ENCODE measurements around the gene LAMA2. TPM values are rescaled to one million over a fixed set of nuclear protein-coding genes. Genes with fewer than 3 reads are reported as not detected.

The LAMA2 gene
- total and polyA plus RNA-seq, 2 donors from 2014 or later: 2.2 to 20.8 TPM

DNA sequence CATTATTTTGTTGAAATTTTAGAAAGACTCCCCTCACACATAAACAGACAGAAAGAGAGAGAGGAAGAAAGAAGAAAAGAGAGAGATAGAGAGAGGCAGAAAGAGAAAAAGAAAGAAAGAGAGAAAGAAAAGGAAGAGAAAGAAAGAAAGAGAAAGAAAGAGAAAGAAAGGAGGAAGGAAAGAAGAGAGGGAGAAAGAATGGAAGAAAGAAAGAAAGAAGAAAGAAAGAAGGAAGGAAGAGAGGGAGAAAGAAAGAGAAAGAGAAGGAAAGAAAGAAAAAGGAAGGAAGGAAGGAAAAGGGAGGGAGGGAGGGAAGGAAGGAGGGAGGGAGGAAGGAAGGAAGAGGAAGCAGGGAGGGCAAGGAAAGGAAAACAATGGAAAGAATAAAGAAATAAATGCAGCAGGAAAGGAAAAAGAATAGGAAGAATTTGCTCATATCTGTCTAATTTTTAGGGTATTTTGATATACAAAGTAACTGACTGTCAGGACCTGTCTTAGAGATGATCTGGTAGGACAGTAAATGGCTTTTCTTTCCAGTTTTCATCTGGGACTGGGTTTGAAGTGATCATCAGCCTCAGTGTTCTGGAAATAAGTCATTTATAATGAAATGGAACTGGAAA lies 325.6 kb downstream of the LAMA2 start:
- Histone ChIP-seq H3K4me1 (ENCODE audit: control insufficient read depth in 2 of 3, insufficient read depth in 2 of 3, low read depth in 1 of 3, low read length in 3 of 3) (no peaks in the 10 kb centered on the region), H3K4me3 (ENCODE audit: low read length in 3 of 3) (no peak overlapping the region), H3K36me3 (ENCODE audit: control insufficient read depth in 2 of 3, insufficient read depth in 3 of 3, low read length in 3 of 3) (no peaks in the 10 kb centered on the region), H3K9ac (ENCODE audit: low read length in 3 of 3) (no peak overlapping the region), H3K27ac (ENCODE audit: low read depth in 2 of 2, low read length in 2 of 2) (no peak overlapping the region), H3K27me3 (ENCODE audit: control insufficient read depth, insufficient read depth, low read length) (no peaks in the 10 kb centered on the region), H3K9me3 (ENCODE audit: control insufficient read depth in 2 of 3, insufficient read depth in 1 of 3, low read length in 3 of 3) (no peaks in the 10 kb centered on the region)
- TF ChIP-seq, protein P1, sequence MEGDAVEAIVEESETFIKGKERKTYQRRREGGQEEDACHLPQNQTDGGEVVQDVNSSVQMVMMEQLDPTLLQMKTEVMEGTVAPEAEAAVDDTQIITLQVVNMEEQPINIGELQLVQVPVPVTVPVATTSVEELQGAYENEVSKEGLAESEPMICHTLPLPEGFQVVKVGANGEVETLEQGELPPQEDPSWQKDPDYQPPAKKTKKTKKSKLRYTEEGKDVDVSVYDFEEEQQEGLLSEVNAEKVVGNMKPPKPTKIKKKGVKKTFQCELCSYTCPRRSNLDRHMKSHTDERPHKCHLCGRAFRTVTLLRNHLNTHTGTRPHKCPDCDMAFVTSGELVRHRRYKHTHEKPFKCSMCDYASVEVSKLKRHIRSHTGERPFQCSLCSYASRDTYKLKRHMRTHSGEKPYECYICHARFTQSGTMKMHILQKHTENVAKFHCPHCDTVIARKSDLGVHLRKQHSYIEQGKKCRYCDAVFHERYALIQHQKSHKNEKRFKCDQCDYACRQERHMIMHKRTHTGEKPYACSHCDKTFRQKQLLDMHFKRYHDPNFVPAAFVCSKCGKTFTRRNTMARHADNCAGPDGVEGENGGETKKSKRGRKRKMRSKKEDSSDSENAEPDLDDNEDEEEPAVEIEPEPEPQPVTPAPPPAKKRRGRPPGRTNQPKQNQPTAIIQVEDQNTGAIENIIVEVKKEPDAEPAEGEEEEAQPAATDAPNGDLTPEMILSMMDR (IDR thresholded peaks at IDR 0.05; ENCODE audit: borderline replicate concordance, extremely low read depth, insufficient read depth): no peak
- DNase-seq (no peak), FAIRE-seq (no peak)
- intact Hi-C loops (cut with DNase I): no loop called here

DNA sequence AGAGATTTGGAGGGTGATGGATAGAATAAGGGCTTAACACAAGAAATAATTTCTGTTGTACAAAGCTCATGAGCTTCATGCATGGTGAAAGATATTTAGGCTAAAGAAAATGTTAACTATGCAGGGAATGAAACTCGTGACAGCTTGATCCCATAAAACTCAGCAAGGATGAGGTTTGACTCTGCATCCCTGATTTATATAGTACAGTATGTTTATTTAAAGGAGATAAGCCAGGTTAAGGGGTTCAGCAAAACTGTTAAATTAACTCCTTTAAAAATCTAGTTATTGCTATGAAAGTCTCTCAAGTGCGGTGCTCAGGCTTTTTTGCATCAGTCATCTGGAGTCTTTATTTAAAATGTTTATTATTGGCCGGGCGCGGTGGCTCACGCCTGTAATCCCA lies 326.4 kb downstream of the LAMA2 start:
- intact Hi-C loops (cut with DNase I): no loop called here
- no peaks in the 10 kb centered on the region for H3K27me3 ChIP-seq (ENCODE audit: control insufficient read depth, insufficient read depth, low read length)
- no peak overlapping the region for H3K4me3 ChIP-seq (ENCODE audit: low read length in 3 of 3)
- H3K4me1 ChIP-seq (ENCODE audit: control insufficient read depth in 2 of 3, insufficient read depth in 2 of 3, low read depth in 1 of 3, low read length in 3 of 3): no peaks in the 10 kb centered on the region
- FAIRE-seq: no peak
- no peak overlapping the region for H3K27ac ChIP-seq (ENCODE audit: low read depth in 2 of 2, low read length in 2 of 2)
- peak in 2 of 5 donors; percentile 20 to 41 for DNase-seq
- H3K9ac ChIP-seq (ENCODE audit: low read length in 3 of 3): no peak overlapping the region
- H3K9me3 ChIP-seq (ENCODE audit: control insufficient read depth in 2 of 3, insufficient read depth in 1 of 3, low read length in 3 of 3): no peaks in the 10 kb centered on the region
- TF ChIP-seq, protein P1 (IDR thresholded peaks at IDR 0.05; ENCODE audit: borderline replicate concordance, extremely low read depth, insufficient read depth): no peak
- no peaks in the 10 kb centered on the region for H3K36me3 ChIP-seq (ENCODE audit: control insufficient read depth in 2 of 3, insufficient read depth in 3 of 3, low read length in 3 of 3)

DNA sequence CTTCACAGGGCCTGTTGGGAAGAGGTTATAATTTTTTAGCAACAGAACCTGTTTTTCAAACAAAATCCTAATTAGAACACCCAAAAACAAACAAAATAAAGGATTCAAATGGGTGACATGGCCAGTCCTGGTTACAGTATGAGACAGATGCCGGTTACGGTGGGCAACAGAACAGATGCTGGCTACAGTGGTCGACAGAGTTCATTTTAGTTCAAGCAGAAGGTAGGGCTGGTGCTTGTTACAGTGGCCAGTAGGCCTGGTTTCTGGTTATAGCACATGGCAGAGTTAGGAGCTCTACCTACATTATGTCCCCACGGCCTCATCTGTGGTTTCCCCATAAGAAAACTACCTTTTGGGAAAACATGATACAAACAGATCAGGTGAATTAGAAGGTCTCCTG lies 327.7 kb downstream of the LAMA2 start:
- no peak overlapping the region for H3K4me3 ChIP-seq (ENCODE audit: low read length in 3 of 3)
- FAIRE-seq (no peak), DNase-seq (no peak)
- no peak overlapping the region for H3K9ac ChIP-seq (ENCODE audit: low read length in 3 of 3)
- no peaks in the 10 kb centered on the region for H3K9me3 ChIP-seq (ENCODE audit: control insufficient read depth in 2 of 3, insufficient read depth in 1 of 3, low read length in 3 of 3)
- H3K4me1 ChIP-seq (ENCODE audit: control insufficient read depth in 2 of 3, insufficient read depth in 2 of 3, low read depth in 1 of 3, low read length in 3 of 3): no peaks in the 10 kb centered on the region
- no peaks in the 10 kb centered on the region for H3K36me3 ChIP-seq (ENCODE audit: control insufficient read depth in 2 of 3, insufficient read depth in 3 of 3, low read length in 3 of 3)
- intact Hi-C loops (cut with DNase I): no loop called here
- TF ChIP-seq, protein P1 (IDR thresholded peaks at IDR 0.05; ENCODE audit: borderline replicate concordance, extremely low read depth, insufficient read depth): no peak
- no peaks in the 10 kb centered on the region for H3K27me3 ChIP-seq (ENCODE audit: control insufficient read depth, insufficient read depth, low read length)
- H3K27ac ChIP-seq (ENCODE audit: low read depth in 2 of 2, low read length in 2 of 2): no peak overlapping the region

DNA sequence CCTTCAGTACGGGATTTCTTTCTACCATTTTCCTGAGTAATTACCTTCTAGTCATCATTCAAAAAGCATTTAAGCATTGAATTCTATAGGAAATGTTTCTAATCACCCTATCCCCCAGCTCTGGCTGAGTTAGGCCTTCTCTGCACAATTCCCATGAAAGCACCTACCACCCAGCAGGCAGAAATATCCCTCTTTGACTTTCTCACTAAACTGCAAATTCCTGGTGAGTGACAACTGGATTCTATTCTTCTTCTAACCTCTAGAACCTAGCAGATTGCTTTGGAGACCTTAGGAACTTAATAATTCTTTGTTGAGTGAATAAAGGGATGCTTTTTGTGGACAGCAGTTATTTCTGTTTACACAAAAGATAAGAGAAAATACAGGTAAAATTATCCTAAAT lies 328.7 kb downstream of the LAMA2 start:
- Histone ChIP-seq H3K27ac (ENCODE audit: low read depth in 2 of 2, low read length in 2 of 2) (no peak overlapping the region), H3K4me1 (ENCODE audit: control insufficient read depth in 2 of 3, insufficient read depth in 2 of 3, low read depth in 1 of 3, low read length in 3 of 3) (no peaks in the 10 kb centered on the region), H3K4me3 (ENCODE audit: low read length in 3 of 3) (no peak overlapping the region), H3K9ac (ENCODE audit: low read length in 3 of 3) (no peak overlapping the region), H3K9me3 (ENCODE audit: control insufficient read depth in 2 of 3, insufficient read depth in 1 of 3, low read length in 3 of 3) (no peaks in the 10 kb centered on the region), H3K27me3 (ENCODE audit: control insufficient read depth, insufficient read depth, low read length) (no peaks in the 10 kb centered on the region), H3K36me3 (ENCODE audit: control insufficient read depth in 2 of 3, insufficient read depth in 3 of 3, low read length in 3 of 3) (no peaks in the 10 kb centered on the region)
- FAIRE-seq: no peak
- TF ChIP-seq, protein P1 (IDR thresholded peaks at IDR 0.05; ENCODE audit: borderline replicate concordance, extremely low read depth, insufficient read depth): no peak
- DNase-seq: no peak
- intact Hi-C loops (cut with DNase I): no loop called here

All from kidney (tissue), 14 donors.